ENCODE results near the gene MEA1. TPM values are rescaled to one million over a fixed set of nuclear protein-coding genes. Genes with fewer than 3 reads are reported as not detected.
"Not testable (repeated sequence)": the region's sequence is repeated elsewhere in the genome, so short reads cannot be mapped to it uniquely, and the experiment has no call there.

The MEA1 gene
- polyA plus RNA-seq, 5 donors: 77.5 to 90.4 (median 86.1) TPM

DNA sequence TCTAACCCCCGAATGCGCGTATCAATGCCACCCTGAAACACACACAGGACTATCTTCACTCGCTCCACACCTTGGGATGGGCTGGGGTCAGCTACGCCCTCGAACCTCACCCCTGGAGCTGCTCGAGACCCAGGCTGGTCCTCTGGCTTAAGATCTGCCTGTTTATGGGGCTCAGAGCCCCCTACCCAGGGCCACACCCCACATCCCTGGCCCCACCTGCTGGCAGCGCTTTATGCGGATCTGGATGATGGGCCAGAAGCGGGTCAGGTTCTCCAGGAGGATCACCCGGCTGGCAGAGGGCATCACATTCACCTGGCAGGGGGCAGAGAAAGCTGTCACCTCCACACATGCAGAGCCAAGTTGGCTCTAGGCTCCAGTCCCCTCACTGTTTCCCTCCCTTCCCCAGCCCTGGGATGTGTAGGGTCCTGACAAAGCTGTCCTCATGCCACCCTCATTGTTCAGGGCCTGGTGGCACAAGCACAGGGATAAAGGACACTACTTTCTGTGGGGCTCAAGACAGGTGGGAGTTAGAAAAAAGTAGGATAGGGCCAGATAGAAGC lies 31.7 kb upstream of the MEA1 start:
- no peak for DNase-seq

DNA sequence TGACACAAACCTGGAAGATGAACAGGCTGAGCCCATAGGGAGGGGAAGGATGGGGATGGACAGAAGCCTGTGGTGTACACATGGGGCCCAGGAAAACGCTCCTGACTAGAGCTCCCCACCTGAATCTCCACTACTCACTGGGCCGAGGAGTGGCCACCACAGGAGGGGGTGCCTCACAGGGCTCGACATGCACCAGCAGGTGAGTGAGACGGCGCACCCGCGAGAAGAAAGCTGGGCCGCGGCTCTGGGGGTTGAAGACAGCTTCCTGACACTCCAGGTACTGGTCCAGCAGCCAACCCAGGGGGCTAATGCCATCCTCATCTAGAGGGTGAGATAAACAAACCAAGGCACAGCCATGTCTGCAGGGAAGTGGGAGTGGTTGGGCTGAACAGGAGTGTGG lies 29.6 kb upstream of the MEA1 start:
- no peak for DNase-seq

DNA sequence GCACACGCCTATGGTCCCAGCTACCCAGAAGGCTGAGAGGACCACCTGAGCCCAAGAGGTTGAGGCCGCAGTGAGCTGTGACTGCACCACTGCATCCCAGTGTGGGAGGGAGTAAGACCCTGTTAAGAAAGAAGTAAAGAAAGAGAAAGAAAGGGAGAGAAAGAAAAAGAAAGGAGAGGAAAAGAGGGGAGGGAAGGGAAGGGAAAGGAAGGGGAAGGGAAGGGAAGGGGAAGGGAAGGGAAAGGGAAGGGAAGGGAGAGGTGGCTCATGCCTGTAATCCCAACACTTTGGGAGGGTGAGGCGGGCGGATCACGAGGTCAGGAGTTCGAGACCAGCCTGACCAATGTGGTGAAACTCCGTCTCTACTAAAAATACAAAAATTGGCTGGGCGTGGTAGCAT lies 27.7 kb upstream of the MEA1 start:
- not testable (repeated sequence) for DNase-seq

DNA sequence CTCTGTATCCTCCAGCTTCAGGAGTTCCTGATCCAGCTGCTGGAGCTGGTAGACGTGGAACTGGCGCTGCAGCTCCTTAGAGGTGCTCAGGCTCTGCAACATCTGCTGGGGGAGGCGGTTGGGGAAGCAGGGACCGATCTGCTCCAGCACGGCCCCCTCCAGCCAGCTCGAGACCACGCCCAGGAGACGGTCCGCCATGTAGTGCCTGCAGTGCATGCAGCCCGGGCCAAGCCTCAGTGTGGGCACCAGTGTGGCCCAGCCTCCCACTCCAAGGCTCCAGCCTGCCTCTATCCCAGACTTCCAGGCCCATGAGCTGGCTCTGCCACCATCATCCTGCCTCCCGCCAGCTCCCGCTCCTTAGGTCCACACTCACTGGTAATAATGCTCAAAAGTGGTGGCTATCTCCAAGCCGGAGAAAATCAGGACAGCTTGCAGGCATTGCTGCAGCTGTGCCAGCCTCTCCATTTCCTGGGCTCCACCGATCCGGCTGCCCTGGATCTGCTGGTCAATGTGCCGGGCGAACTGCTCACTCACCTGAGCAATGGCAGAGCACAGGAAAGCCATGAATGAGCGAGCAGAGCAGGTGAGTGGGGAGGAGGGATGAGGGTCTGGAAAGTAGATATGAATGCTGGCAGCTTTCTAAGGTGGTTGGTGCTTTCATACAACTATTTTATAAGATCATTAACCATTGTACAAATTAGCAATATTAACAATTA lies 27.0 kb upstream of the MEA1 start:
- no peak for DNase-seq

DNA sequence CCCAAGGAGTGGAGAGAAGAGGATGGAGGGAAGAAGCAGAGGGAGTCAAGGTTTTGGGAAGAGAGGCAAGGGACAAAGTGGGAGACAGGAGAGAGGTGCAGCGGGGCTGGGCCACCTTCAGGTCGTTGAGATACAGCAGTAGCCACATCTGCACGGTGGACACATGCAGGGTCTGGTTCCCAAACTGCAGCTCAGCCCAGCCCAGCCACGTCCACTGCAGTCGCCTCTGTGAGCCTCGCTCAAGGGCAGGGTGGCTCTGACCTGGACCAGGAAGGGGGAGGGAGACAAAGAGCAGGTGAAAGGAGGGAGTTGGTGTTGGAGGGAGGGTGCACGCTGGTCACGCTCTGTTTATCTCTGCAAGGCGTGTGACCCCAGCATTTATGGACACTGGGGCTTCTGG lies 25.0 kb upstream of the MEA1 start:
- no peak for DNase-seq

DNA sequence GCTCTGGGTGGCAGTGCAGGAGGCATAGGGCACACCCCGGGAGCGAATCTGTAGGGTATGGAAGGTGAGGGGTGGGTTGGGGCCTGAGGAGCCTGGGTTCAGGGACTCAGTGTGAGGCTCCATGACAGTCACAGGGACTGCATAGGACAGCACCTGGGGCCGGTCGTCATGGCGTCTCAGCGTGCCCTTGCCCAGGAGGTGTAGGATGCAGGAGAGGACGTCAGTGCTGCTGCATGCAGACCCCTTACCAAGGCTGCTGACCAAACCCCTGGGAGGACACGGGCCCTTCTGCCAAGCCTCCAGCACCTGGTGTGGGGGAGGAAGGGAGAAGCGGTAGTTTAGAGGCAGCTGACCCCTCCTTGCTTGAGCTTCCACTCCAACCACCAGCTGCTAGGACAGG lies 24.0 kb upstream of the MEA1 start:
- no peak for DNase-seq

DNA sequence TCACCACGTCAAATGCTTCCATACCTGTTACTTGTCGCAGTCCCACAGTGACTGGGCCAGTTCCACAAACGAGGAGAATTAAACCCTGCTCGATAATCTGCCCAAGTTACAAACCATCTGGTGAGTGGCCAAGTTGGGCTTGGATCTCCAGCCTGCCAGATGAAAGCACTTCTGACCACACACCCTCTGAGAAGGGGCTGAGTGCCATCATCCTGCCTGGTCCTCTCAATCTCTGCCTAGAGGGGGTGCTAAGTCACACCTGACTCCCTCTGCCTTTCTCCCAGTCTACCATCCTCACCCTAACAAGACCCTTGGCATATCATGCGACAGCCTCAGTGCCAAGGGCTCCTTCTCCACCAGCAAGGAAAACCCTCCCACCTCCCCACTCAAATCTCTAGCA lies 23.5 kb upstream of the MEA1 start:
- no peak for DNase-seq

DNA sequence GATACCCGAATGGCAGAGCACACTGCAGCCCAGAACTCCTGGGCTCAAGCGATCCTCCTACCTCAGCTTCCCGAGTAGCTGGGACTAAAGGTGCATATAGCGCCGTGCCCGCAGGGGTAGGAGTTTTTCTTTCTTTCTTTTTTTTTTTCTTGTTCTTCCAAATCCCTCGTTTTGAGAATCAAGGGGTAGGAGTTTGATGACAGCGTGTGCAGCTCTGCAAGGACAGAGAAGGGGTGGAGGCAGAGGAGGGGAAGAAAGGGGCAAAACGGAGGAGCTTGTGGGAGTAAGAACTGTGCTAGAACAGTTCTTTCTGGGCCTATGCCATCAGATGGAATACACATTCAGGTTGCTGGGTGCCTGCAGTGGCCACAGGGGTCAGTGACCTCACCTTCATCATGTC lies 23.0 kb upstream of the MEA1 start:
- no peak for DNase-seq

DNA sequence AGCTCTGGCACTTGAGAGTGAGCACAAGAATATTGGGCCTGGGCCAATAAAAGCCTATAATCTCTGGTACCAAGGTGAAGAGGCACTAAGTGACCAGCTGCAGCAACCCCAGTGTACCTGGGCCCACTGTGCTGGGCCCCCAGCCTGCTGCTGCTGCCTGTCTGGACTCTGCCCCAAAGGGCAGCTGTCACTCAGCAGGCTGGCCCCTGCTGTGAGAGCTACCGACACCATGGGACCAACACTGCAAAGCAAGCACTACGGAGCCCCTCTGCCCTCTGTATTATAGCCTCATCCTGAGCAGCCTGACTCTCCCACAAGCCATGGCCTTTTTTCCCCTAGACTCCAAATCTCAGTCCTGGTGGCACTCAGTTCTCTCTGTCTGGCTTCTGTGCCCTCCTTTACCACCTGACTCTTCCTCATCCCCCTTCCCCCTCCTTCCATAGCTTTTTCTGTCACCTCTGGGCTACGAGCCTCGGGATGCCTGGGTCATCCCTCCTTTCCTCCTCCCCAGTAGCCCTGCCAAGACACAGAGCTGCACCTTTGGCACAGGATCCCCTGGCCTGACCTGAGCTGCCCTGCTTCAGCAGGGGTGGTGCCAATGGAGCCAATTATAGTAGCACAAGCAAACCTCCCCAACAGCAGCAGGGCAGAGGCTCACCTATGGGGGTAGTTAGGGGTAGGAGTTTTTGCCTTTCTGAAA lies 21.9 kb upstream of the MEA1 start:
- DNase-seq: no peak

DNA sequence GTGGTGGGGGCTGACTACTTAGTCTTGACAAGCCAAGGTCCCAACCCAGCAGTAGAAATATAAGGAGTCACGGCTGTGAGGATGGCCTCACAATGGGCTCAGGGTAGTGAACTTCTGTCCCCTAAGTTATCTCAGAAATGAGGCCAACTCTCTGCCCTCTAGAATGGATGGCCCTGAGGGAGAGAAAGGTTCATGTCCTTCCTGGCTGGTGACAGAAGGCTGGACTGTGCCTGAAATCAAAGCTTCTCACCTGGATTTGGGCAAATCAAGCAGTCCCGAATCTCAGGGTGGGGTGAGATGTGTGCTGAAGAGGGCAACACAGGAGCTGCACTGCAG lies 20.4 kb upstream of the MEA1 start:
- no peak for DNase-seq

DNA sequence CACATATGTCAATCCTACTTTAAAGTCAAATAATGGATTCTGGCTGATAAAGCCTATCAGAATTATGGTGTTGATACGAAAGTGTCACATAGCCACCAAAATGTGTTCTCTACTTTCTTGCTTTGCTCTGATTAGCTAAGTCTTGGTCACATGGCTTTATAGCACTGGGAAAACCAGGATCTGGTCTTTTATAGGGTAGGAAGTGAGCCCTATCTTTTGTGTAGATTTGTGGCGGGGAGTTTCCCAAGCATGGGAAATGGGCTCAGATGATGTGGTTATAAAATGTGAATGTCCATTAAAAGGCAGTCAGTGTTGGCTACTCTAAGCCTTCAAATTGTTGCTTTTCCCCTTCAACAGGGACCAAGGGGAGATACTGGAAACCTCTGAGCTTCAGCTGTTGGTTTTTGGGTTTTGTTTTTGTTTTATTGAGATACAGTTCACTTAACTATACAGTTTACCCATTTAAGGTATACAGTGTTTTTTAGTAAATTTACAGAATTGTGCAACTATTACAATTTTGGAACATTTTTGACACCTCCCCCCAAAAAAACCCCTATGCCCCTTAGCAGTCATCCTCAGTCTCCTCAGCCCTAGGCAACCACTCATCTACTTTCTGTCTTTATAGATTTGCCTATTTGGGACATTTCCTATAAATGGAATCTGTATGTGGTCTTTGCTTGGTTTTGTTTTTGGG lies 19.9 kb upstream of the MEA1 start:
- DNase-seq: no peak

DNA sequence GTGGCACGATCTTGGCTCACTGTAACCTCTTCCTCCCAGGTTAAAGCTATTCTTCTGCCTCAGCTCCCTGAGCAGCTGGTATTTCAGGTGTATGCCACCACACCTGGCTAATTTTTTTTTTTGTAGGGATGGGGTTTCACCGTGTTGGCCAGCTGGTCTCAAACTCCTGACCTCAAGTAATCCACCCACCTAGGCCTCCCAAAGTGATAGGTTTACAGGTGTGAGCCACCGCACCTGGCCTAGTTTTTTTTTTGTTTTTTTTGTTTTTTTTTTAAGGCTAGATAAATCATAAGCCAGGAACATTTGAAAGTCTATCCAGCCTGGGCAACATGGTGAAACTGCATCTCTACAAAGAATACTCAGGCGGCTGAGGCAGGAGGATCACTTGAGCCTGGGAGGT lies 18.6 kb upstream of the MEA1 start:
- DNase-seq: no peak

DNA sequence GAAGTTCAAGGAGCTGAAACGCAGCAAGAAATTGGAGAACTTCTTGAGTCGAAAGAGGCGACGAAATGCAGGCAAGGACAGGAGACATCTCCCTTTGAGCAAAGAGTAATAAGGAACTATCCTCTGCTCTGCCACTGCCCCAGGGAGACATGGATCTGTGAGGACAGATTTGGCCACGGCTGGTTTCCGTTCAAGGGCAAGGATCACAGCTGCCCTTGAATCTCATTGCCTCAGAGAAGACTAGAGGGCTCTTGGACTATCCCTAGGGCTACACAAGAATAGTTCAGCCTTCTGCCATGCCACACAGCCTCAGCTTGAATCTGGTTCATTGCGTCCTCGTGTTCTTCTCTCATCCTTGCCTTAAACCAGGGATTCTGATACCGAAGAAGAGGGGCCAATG lies 15.4 kb upstream of the MEA1 start:
- DNase-seq: no peak

DNA sequence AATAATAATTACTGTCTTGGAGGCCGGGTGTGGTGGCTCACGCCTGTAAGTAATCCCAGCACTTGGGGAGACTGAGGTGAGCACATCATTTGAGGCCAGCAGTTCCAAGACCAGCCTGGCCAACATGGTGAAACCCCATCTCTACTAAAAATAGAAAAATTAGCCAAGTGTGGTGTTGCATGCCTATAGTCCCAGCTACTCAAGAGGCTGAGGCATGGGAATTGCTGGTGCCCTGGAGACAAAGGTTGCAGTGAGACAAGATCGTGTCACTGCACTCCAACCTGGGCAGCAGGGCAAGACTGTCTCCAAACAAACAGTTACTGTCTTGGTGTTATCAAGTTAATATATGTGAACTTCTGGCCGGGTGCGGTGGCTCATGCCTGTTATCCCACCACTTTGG lies 12.6 kb upstream of the MEA1 start:
- DNase-seq: no peak

DNA sequence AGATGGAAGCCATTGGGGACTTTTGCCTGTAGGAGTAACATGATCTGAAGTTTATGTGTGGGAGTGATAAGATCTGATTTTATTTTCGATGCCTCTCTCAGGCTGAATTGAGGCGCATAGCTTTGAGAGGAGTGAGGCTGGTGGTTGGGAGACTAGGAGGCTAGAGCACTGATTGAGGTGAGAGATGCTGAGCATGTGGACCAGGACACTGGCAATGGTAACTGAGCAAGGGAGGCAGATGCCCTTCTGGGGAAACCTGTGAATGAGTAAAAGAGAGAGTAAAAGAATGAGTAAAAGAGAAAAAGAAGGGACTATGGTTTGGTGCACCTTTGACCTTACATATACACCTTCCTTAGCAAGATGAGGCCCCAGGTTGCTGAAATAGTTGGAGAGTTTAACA lies 10.7 kb upstream of the MEA1 start:
- no peak for DNase-seq

DNA sequence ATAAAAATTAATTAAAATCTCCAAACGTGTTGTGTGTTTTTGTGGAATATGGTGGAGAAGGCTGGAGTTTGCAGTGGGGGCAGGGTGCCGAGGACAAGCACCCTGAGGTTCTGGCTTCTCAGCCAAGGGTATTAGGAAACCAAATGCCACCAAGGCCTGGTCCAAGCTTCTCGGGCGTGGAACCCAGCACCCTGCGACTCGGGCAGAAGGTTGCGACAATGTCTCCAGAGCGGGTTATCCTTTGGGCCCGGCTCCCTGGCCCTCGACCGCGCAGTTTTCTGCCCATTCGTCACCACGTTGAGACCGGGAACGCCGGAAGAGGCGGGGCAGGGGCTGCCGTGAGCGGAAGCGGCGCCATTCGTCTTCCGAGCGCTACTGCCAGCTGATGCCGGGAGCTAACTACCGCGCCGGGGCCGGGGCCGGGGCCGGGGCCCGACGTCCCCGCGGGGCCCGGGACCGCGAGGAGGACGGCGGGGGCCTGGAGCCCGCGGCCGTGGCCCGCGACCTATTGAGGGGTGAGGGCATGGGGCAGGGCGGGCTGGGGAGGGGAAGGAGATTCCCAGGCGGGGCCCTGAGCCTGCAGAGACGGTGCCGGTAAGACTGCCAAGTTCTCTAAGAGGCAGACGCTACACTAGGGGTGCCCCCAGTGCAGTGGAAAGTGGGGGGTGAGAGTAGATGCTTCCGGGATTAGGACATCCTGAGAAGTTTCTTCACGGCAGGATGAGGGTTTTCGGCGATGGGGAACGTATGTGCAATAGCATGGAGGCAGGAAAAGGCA lies 7.7 kb upstream of the MEA1 start, which contains the start of gene RRP36:
TSS of gene RRP36 (plus strand) at position 354 of the 778 bp plus-strand sequence. CDS start at position 386, 32 bp downstream.
- DNase-seq: peak; percentile 61 to 70

DNA sequence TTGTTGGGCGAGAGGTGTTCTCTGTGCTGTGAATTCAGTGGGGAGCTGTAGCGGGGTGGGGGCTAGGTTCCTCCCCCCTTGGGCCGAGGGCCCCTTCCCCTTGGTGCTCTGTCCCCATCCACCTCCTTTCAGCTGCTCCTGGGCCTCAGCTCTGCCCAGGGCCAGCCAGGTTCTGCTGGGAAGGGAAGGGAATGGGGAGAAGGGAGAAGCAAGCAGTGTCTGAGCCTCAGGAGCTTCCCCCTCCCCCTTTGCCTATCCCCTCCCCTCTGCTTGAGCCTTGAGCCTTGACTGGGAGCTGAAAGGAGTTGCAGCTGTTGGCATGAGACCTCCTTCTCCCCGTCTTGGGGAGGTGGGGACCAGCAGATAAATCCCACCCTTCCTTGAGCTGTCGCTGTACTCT lies 7.1 kb upstream of the MEA1 start:
- DNase-seq: no peak

DNA sequence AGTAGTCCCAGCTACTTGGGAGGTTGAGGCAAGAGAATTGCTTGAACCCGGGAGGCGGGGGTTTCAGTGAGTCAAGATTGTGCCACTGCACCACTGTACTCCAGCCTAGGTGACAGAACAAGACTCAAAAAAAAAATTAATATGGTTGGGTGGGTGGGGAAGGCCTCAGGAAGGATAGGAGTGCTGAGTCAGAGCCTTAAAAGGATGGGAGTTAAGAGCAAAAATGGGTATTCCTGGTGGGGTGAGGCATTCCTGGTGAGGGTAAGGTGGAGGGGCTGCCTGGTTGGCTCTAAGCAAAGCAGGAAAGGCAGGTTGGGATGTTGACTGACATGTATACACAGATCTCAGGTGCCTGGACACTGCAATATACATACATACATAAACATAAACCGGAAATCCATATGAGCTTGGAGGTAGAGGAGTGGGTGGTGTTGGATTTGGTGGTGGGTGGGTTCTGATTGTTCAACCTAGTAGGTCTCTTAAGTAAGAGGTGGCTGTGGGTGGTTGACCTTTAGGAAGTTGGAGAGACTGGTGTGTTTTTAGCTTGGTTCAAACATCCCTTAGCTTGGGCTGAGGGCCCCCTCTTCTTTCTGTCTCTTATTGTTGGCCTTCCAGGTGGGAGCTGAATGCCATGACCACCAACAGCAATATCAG lies 6.4 kb upstream of the MEA1 start:
- no peak for DNase-seq

DNA sequence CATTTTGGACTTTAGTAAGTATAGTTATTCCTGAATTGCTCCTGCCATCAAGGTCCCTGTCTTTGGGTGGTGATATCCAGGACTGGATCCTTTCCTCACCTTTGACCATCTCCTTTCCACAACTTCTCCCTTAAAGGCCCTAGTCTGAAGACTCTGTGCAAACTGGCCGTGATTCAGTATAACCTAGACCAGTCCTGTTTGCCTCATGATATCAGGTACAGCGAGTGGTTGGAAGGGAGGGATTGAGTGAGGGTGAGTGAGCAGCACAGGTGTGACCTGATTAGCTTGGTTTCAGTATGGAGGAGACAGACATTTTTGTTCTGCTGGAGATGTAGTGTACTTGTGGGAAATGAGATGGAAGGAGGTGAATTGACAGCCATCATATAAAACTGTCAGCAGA lies 5.4 kb upstream of the MEA1 start:
- no peak for DNase-seq

DNA sequence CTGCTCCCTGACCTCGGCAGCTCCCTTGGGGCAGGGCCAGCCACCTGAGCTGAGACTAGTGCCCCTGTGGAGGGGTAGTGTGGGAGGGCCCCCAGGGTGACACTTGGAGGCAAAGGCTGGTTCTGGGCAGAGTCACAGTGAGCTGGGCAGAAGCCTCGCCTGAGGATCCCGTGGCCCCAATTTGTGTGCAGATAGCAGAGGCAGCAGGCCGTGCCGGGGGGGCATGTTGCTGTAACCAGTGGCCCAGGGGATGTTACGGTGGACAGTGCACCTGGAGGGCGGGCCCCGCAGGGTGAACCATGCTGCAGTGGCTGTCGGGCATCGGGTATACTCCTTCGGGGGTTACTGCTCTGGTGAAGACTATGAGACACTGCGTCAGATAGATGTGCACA lies 3.2 kb upstream of the MEA1 start:
- no peak for DNase-seq

DNA sequence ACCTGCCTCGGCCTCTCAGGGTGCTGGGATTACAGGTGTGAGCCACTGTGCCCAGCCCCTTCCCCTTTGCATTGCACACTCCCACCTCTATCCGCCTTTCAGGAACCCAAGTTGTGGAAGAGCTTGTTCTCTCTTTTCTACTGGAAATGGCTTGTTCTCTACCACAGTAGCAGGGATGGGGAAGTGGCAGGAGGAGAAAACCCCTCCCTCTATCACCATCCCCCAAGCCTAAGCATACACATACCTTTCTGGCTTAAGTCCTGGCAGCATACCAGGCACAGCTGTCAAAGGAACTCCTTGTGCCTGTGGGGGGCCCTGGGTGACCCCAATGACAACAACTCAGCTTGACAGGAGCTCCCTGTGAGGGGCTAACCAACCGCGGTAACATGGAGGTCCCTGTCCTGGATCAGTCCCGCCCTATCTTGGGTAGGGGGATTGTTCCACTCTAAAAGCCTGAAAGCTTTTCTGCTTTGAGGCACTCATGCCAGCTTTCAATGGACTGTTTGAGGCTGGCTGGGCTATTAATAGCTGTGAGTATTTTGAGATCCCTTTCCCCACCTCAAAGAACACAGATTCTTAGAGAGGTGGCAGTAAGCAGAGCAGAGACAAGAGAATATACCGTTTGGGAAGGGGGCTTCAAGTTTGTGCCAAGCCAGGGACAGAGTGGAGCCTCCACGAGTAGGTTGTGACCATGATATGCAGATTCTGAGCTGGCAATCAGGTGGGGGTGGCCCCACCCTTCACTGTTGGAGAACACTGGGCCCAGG lies 2.6 kb upstream of the MEA1 start:
- no peak for DNase-seq
